GM23338 (cell line): ENCODE data around the gene MYO3B. TPM values are rescaled to one million over a fixed set of nuclear protein-coding genes. Genes with fewer than 3 reads are reported as not detected.

Experiments used
- ATAC-seq: fragments of 200-7000 bp; cut with Tn5 transposase; 3 replicates; pipeline ENCODE4 v1.9.1; 2020
- DNase-seq: peaks from one replicate; pipeline ENCODE4 v3.0.0-alpha.2; 2015; ENCODE audit warnings: low spot score
- H2AFZ ChIP-seq: fragments of 200-600 bp; sonication (generic); 2 replicates; pipeline ENCODE4 v1.8.0; 2016; ENCODE audit warnings: antibody characterized with exemption, mild to moderate bottlenecking, moderate library complexity
- H3F3A ChIP-seq: fragments of 200-600 bp; sonication (generic); replicated peaks from 2 replicates; pipeline ENCODE4 v1.8.0; 2017; ENCODE audit warnings: antibody characterized with exemption, mixed run types, low read depth
- H3K27ac ChIP-seq: fragments of 200-600 bp; sonication (generic); 2 replicates; pipeline ENCODE4 v1.6.1; 2016; ENCODE audit warnings: low read depth
- H3K27me3 ChIP-seq: fragments of 200-600 bp; sonication (generic); 2 replicates; pipeline ENCODE4 v1.8.0; 2016; ENCODE audit warnings: mild to moderate bottlenecking, mixed run types, moderate library complexity; ENCODE audit not compliant: insufficient read depth
- H3K36me3 ChIP-seq: fragments of 200-600 bp; sonication (generic); 2 replicates; pipeline ENCODE4 v1.8.0; 2016; ENCODE audit warnings: mild to moderate bottlenecking; ENCODE audit not compliant: insufficient read depth
- H3K4me1 ChIP-seq: fragments of 200-600 bp; sonication (generic); 2 replicates; pipeline ENCODE4 v1.8.0; 2016; ENCODE audit warnings: mild to moderate bottlenecking, moderate library complexity; ENCODE audit not compliant: insufficient read depth
- H3K4me2 ChIP-seq: fragments of 200-600 bp; sonication (generic); 2 replicates; pipeline ENCODE4 v1.7.1; 2017; ENCODE audit warnings: mixed run types
- H3K4me3 ChIP-seq: fragments of 200-600 bp; sonication (generic); 2 replicates; pipeline ENCODE4 v1.6.1; 2016; ENCODE audit warnings: mixed run types
- H3K79me2 ChIP-seq: fragments of 200-600 bp; sonication (generic); replicated peaks from 2 replicates; pipeline ENCODE4 v1.8.0; 2017; ENCODE audit warnings: mild to moderate bottlenecking; ENCODE audit not compliant: insufficient read depth
- H3K9me2 ChIP-seq: fragments of 200-600 bp; sonication (generic); 2 replicates; pipeline ENCODE4 v1.8.0; 2017; ENCODE audit not compliant: insufficient read depth
- H4K20me1 ChIP-seq: fragments of 200-600 bp; sonication (generic); replicated peaks from 2 replicates; pipeline ENCODE4 v1.8.0; 2017; ENCODE audit warnings: mild to moderate bottlenecking; ENCODE audit not compliant: insufficient read depth
- H3K27ac Mint-ChIP-seq: 2 replicates; pipeline ENCODE4 v1.8.0; 2020; ENCODE audit warnings: inconsistent platforms, mild to moderate bottlenecking, moderate library complexity, mixed read lengths
- H3K27me3 Mint-ChIP-seq: 3 replicates; pipeline ENCODE4 v1.8.0; 2022; ENCODE audit warnings: low read depth, mild to moderate bottlenecking, moderate library complexity, mixed read lengths, inconsistent platforms; ENCODE audit not compliant: insufficient read depth, poor library complexity
- H3K36me3 Mint-ChIP-seq: 3 replicates; pipeline ENCODE4 v1.8.0; 2021; ENCODE audit warnings: low read depth, mild to moderate bottlenecking, inconsistent platforms, moderate library complexity, mixed read lengths
- H3K4me1 Mint-ChIP-seq: 3 replicates; pipeline ENCODE4 v1.8.0; 2020; ENCODE audit warnings: mild to moderate bottlenecking, inconsistent platforms, mixed read lengths
- H3K4me3 Mint-ChIP-seq: 3 replicates; pipeline ENCODE4 v1.8.0; 2021; ENCODE audit warnings: moderate library complexity, mild to moderate bottlenecking, inconsistent platforms, mixed read lengths
- H3K9me3 Mint-ChIP-seq: 3 replicates; pipeline ENCODE4 v1.8.0; 2020; ENCODE audit warnings: moderate library complexity, mild to moderate bottlenecking, inconsistent platforms, mixed read lengths
- CREB1 ChIP-seq: fragments of 250-450 bp; sonication (Bioruptor Pico); IDR thresholded peaks from 2 replicates; pipeline ENCODE4 v1.5.0; 2020; ENCODE audit warnings: low read depth, mild to moderate bottlenecking, moderate library complexity
- CTCF ChIP-seq, 2 experiments: fragments of 200-600 bp in 1 of 2; sonication (generic) in 1 of 2; conservative IDR thresholded peaks; 2 replicates each; pipeline versions ENCODE4 v1.5.1 to v1.6.1; 2016 to 2017; ENCODE audit warnings: antibody characterized with exemption in 2 of 2, low read depth in 2 of 2, mild to moderate bottlenecking in 2 of 2, moderate library complexity in 1 of 2
- ETS1 ChIP-seq: IDR thresholded peaks from 2 replicates; pipeline ENCODE4 v1.6.1; 2016; ENCODE audit warnings: antibody characterized with exemption
- EZH2 ChIP-seq: fragments of 200-600 bp; sonication (generic); IDR thresholded peaks from one replicate; pipeline ENCODE4 v1.8.0; 2017; ENCODE audit warnings: antibody characterized with exemption, mild to moderate bottlenecking, low read depth; ENCODE audit not compliant: unreplicated experiment
- EZH2phosphoT487 ChIP-seq: fragments of 200-600 bp; sonication (generic); IDR thresholded peaks from one replicate; pipeline ENCODE4 v1.8.1; 2018; ENCODE audit warnings: antibody characterized with exemption; ENCODE audit not compliant: unreplicated experiment
- JUNB ChIP-seq: IDR thresholded peaks from one replicate; pipeline ENCODE4 v1.6.1; 2016; ENCODE audit warnings: antibody characterized with exemption; ENCODE audit not compliant: unreplicated experiment
- NANOG ChIP-seq: IDR thresholded peaks from 2 replicates; pipeline ENCODE4 v1.6.1; 2016; ENCODE audit warnings: antibody characterized with exemption, borderline replicate concordance
- POLR2AphosphoS5 ChIP-seq: IDR thresholded peaks from 2 replicates; pipeline ENCODE4 v1.6.1; 2016; ENCODE audit warnings: antibody characterized with exemption, low read depth
- REST ChIP-seq: IDR thresholded peaks from one replicate; pipeline ENCODE4 v1.6.1; 2018; ENCODE audit warnings: antibody characterized with exemption; ENCODE audit not compliant: unreplicated experiment
- STAT1 ChIP-seq: IDR thresholded peaks from one replicate; pipeline ENCODE4 v1.6.1; 2016; ENCODE audit warnings: antibody characterized with exemption; ENCODE audit not compliant: unreplicated experiment
- ZNF114 ChIP-seq: fragments of 250-450 bp; sonication (Bioruptor Pico); IDR thresholded peaks from 2 replicates; pipeline ENCODE4 v1.5.0; 2020; ENCODE audit warnings: mild to moderate bottlenecking, moderate library complexity
- ZNF331 ChIP-seq: fragments of 250-450 bp; sonication (Bioruptor Pico); IDR thresholded peaks from 2 replicates; pipeline ENCODE4 v1.5.0; 2020; ENCODE audit warnings: low read depth, mild to moderate bottlenecking, moderate library complexity
- ZNF462 ChIP-seq: fragments of 250-450 bp; sonication (Bioruptor Pico); IDR thresholded peaks from 2 replicates; pipeline ENCODE4 v1.5.0; 2020; ENCODE audit warnings: mild to moderate bottlenecking, moderate library complexity
- polyA plus RNA-seq: library from polyadenylated mRNA; unstranded; fragments of >200 nt; fragmentation: Nextera tagmentation; extraction: Ambion mirVana; gene quantifications from 2 replicates; pipeline ENCODE4 v1.2.1, GENCODE V29; 2016
- total RNA-seq: library from RNA; depleted of rRNA; stranded (reverse); fragments of >200 nt; shearing (Covaris generic); gene quantifications from 2 replicates; pipeline ENCODE4 v1.2.3, GENCODE V29; 2014

MYO3B gene
- total and polyA plus RNA-seq, 2 experiments from 2014 or later: 0.42 TPM; not detected in 1

- Histone ChIP-seq H3K9me2 (no peaks in the 10 kb centered on the region; the same call in 1 of the 2 replicates), H3F3A (no peaks in the 10 kb centered on the region), H3K4me2 (no peak overlapping the region), H3K4me1 (no peaks in the 10 kb centered on the region), H3K79me2 (no peaks in the 10 kb centered on the region), H4K20me1 (no peaks in the 10 kb centered on the region), H2AFZ (peak overlapping the region; percentile 11; the same call in 1 of the 2 replicates), H3K4me3 (no peak overlapping the region), H3K27ac (no peak overlapping the region), H3K36me3 (no peaks in the 10 kb centered on the region), H3K27me3 (no peaks in the 10 kb centered on the region)
- no peak for TF ChIP-seq ETS1
- TF ChIP-seq STAT1: no peak
- no peak for TF ChIP-seq ZNF331 (CRISPR knock-in tag)
- TF ChIP-seq EZH2: no peak
- no peak for TF ChIP-seq POLR2AphosphoS5
- no peak for TF ChIP-seq EZH2phosphoT487
- no peak for TF ChIP-seq REST
- TF ChIP-seq ZNF114: no peak
- TF ChIP-seq CTCF (conservative IDR thresholded peaks at IDR 0.05; ENCODE audit: low read depth in 2 of 2): no peak
- no peak for TF ChIP-seq ZNF462 (CRISPR knock-in tag)
- TF ChIP-seq NANOG: no peak
- TF ChIP-seq CREB1: no peak
- no peak for TF ChIP-seq JUNB
- DNase-seq: peak; percentile 28
- Mint-ChIP-seq H3K36me3 (no peaks in the 10 kb centered on the region), H3K4me3 (no peak overlapping the region), H3K4me1 (peaks cover 6% of the 10 kb centered on the region; the same call in 2 of the 3 replicates), H3K27ac (no peak overlapping the region), H3K27me3 (no peaks in the 10 kb centered on the region), H3K9me3 (no peaks in the 10 kb centered on the region)
- peak; percentile 75 for ATAC-seq
These were observed 99.1 kb downstream of the MYO3B start for GRCh38 chr2:170276925-170277629.
